ENCODE data around the gene FOXO1.

DNA sequence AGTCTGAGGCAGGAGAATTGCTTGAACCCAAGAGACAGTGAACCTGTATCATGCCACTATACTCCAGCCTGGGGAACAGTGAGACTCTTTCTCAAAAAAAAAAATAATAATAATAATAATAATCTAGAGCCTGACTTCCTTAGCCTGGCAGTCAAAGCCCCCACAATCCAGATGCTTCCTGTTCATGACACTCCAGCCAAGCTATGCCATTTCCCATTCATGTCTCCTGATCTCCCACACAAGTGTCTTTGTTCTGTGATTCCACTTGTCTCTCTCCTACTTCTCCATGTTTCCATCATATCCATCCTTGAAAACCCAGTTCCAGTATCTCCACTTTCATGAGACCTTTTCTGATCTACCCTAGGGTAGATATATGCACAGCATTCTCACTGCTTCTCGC lies 150.7 kb downstream of the FOXO1 start:
- TF ChIP-seq CTCF (IDR thresholded peaks at IDR 0.05), result no peak
- TF ChIP-seq POLR2A (IDR thresholded peaks at IDR 0.05), result no peak
- no peak for TF ChIP-seq EP300 (IDR thresholded peaks at IDR 0.05)

All from sigmoid colon (tissue), 4 donors.